HG02763 (cell line): Measurements from ENCODE around the gene DNAJB5.

Experiments
- ATAC-seq: cut with Tn5 transposase; IDR thresholded peaks from one replicate; pipeline ENCODE4 v1.9.1; 2021; ENCODE audit warnings: mild to moderate bottlenecking, moderate library complexity; ENCODE audit not compliant: unreplicated experiment

DNAJB5 gene

DNA sequence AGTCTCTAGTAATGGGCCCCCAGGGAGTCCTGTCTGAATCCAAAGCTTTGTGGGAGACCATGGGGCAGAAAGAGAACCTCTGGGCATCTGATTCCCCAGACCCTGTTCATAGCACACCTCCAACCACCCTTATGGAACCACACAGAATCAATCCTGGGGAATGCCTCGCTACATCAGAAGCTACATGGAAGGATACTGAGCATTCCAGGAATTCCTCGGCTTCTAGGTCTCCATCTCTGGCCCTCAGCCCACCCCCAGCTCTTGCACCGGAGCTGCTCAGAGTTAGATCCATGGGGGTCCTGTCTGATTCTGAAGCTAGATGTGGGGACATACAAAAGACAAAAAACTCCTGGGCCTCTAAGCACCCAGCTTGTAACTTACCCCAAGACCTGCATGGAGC lies 54.5 kb downstream of the DNAJB5 start:
- no peak for ATAC-seq
